B cell (primary cell): ENCODE results near the gene CDR2L. TPM values are rescaled to one million over a fixed set of nuclear protein-coding genes. Genes with fewer than 3 reads are reported as not detected.
A peak's percentile ranks its signal among the peaks of the same experiment; 100 is the strongest.

Source experiments
- ATAC-seq: fragments of 200-7000 bp; cut with Tn5 transposase; one replicate; pipeline ENCODE4 v1.10.0; 2021; ENCODE audit warnings: low read depth, mild to moderate bottlenecking, moderate number of reproducible peaks, moderate library complexity
- CTCF ChIA-PET: fragments of 350-600 bp; sonication (Branson Sonifier 250); formaldehyde crosslinking; loops from one replicate; lab custom pipeline; 2021; ENCODE audit warnings: antibody characterized with exemption, inconsistent platforms; lab: Charles Lee
- POLR2A ChIA-PET: fragments of 350-600 bp; sonication (Branson Sonifier 250); formaldehyde crosslinking; loops from one replicate; lab custom pipeline; 2021; ENCODE audit warnings: antibody characterized with exemption; lab: Charles Lee
- DNase-seq: peaks from one replicate; pipeline ENCODE4 v3.0.0; 2013
- H2AFZ ChIP-seq: 2 replicates; pipeline ENCODE4 v1.6.1; 2012; ENCODE audit warnings: mild to moderate bottlenecking, low read depth, low read length; ENCODE audit not compliant: insufficient read depth, poor library complexity, severe bottlenecking
- H3K27ac ChIP-seq, 2 donors: 1 replicate in 1 of 2; 2 replicates in 1 of 2; pipeline ENCODE4 v1.5.1; 2012 to 2013; ENCODE audit warnings: low read length in 2 of 2, mild to moderate bottlenecking in 2 of 2, moderate library complexity in 1 of 2
- H3K27me3 ChIP-seq, 4 experiments: fragments of 200-600 bp in 1 of 4; sonication (generic) in 1 of 4; replicated peaks in 1 of 4; 1 replicate in 2 of 4; 2 replicates in 2 of 4; pipeline versions ENCODE4 v1.6.1 to v1.7.0; 2013 to 2016; ENCODE audit warnings: low read length in 3 of 4, mild to moderate bottlenecking in 2 of 4, mixed read lengths in 1 of 4, moderate library complexity in 1 of 4; ENCODE audit not compliant: insufficient read depth in 4 of 4, control insufficient read depth in 3 of 4; ENCODE audit errors: control extremely low read depth in 1 of 4
- H3K36me3 ChIP-seq, 2 experiments: replicated peaks in 1 of 2; 1 replicate in 1 of 2; 2 replicates in 1 of 2; pipeline versions ENCODE4 v1.6.1 to v1.7.1; 2013; ENCODE audit warnings: low read length in 1 of 2; ENCODE audit not compliant: insufficient read depth in 2 of 2, control insufficient read depth in 1 of 2; ENCODE audit errors: control extremely low read depth in 1 of 2, extremely low read depth in 1 of 2
- H3K4me1 ChIP-seq, 2 donors: fragments of 200-600 bp in 1 of 2; sonication (generic) in 1 of 2; 1 replicate in 1 of 2; 2 replicates in 1 of 2; pipeline versions ENCODE4 v1.5.1 to v1.6.1; 2013 to 2017; ENCODE audit warnings: low read length in 2 of 2; ENCODE audit not compliant: control insufficient read depth in 2 of 2, insufficient read depth in 2 of 2
- H3K4me2 ChIP-seq: replicated peaks from 2 replicates; pipeline ENCODE3; 2012; ENCODE audit warnings: mild to moderate bottlenecking, low read depth, low read length; ENCODE audit not compliant: poor library complexity, severe bottlenecking
- H3K4me3 ChIP-seq, 5 experiments: fragments of 200-600 bp in 1 of 5; sonication (generic) in 1 of 5; 1 replicate in 3 of 5; 2 replicates in 2 of 5; pipeline versions ENCODE4 v1.5.1 to v1.7.0; 2011 to 2016; ENCODE audit warnings: low read length in 4 of 5, mild to moderate bottlenecking in 4 of 5, low read depth in 2 of 5, control low read depth in 1 of 5, moderate library complexity in 1 of 5; ENCODE audit not compliant: insufficient read depth in 1 of 5; ENCODE audit errors: control extremely low read depth in 1 of 5, extremely low read depth in 1 of 5
- H3K79me2 ChIP-seq: fragments of 200-600 bp; sonication (generic); one replicate; pipeline ENCODE4 v1.6.0; 2016; ENCODE audit warnings: low read length; ENCODE audit not compliant: control insufficient read depth, insufficient read depth
- H3K9ac ChIP-seq: fragments of 200-600 bp; sonication (generic); 2 replicates; pipeline ENCODE4 v1.6.1; 2017; ENCODE audit warnings: mild to moderate bottlenecking, low read length, moderate library complexity
- H3K9me3 ChIP-seq, 3 donors: one replicate each; pipeline versions ENCODE4 v1.6.1 to v1.7.1; 2013; ENCODE audit warnings: low read length in 2 of 3; ENCODE audit not compliant: control insufficient read depth in 2 of 3, insufficient read depth in 1 of 3; ENCODE audit errors: control extremely low read depth in 1 of 3
- H4K20me1 ChIP-seq: 2 replicates; pipeline ENCODE4 v1.6.0; 2012; ENCODE audit warnings: mild to moderate bottlenecking, low read length; ENCODE audit not compliant: insufficient read depth, control insufficient read depth, poor library complexity, severe bottlenecking
- H3K27ac Mint-ChIP-seq: one replicate; pipeline ENCODE4 v1.8.0; 2021; ENCODE audit warnings: mixed read lengths
- H3K27me3 Mint-ChIP-seq: one replicate; pipeline ENCODE4 v1.8.0; 2021; ENCODE audit warnings: mixed read lengths
- H3K4me1 Mint-ChIP-seq: one replicate; pipeline ENCODE4 v1.8.0; 2021; ENCODE audit warnings: mixed read lengths
- H3K4me3 Mint-ChIP-seq: one replicate; pipeline ENCODE4 v1.8.0; 2021; ENCODE audit warnings: mixed read lengths
- H3K9me3 Mint-ChIP-seq: one replicate; pipeline ENCODE4 v1.8.0; 2022; ENCODE audit warnings: mixed read lengths; ENCODE audit not compliant: insufficient read depth
- EZH2 ChIP-seq: IDR thresholded peaks from 2 replicates; pipeline ENCODE4 v1.6.1; 2012; ENCODE audit warnings: borderline replicate concordance, low read depth, mild to moderate bottlenecking, moderate library complexity, low read length; ENCODE audit not compliant: insufficient read depth, poor library complexity, severe bottlenecking
- WGBS: methylation state at CpG from one replicate; pipeline ENCODE4 v1.1.5; 2013; ENCODE audit warnings: missing lambda C conversion rate; ENCODE audit not compliant: insufficient coverage; 5-methylcytosine and 5-hydroxymethylcytosine counted together
- intact Hi-C: fragments of 100-400 bp; cut with micrococcal nuclease; formaldehyde crosslinking; loops from one replicate; pipeline ENCODE4 v1.10.0; 2022
- polyA plus RNA-seq: library from polyadenylated mRNA; depleted of rRNA; stranded (reverse); fragments of >200 nt; gene quantifications from 2 replicates; pipeline ENCODE4 v1.2.3, GENCODE V29; 2012
- total RNA-seq, 2 donors: library from RNA; stranded (reverse); fragments of 120-200 nt in 1 of 2; gene quantifications; 1 replicate in 1 of 2; 2 replicates in 1 of 2; pipeline versions ENCODE4 v1.2.3 to v1.2.4, GENCODE V29; 2013 to 2022
- TF ChIP-seq, protein P1 (sequence below): fragments of 200-600 bp; IDR thresholded peaks from one replicate; pipeline ENCODE4 v1.8.0; 2022; ENCODE audit warnings: antibody characterized with exemption, mild to moderate bottlenecking

CDR2L gene
- total and polyA plus RNA-seq, 2 donors (not counting 1 experiment from before 2014, with no cell fraction given), result 0.03 TPM; not detected in 1

DNA sequence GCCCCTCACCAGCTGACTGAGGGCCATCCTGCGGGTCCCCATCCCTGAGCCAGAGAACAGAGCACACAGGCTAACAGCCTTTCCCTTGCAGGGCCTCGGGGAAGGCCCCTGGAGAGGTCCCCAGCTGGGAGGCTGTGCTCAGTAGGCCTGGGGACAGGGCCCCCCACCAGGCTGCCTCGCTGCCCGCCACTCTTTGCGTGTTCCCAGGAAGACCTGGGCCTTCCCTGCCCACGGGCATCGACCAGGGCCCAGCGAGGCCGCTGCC lies 15.7 kb upstream of the CDR2L start:
- Histone ChIP-seq H3K27me3 (peaks cover 0 to 48% (median 12%) of the 10 kb centered on the region in 4 experiments), H3K9ac (no peak overlapping the region), H4K20me1 (no peaks in the 10 kb centered on the region), H3K9me3 (peaks cover 0 to 6% (median 0%) of the 10 kb centered on the region in 3 donors), H3K4me3 (peak overlapping the region in 1 of 5 experiments; percentile 66), H3K4me2 (peak overlapping the region; percentile 92), H2AFZ (peak overlapping the region; percentile 84), H3K36me3 (no peaks in the 10 kb centered on the region), H3K79me2 (no peaks in the 10 kb centered on the region), H3K27ac (no peak overlapping the region), H3K4me1 (peaks cover 13 to 16% of the 10 kb centered on the region in 2 donors)
- ATAC-seq (no peak), DNase-seq (no peak)
- intact Hi-C loops, result loop anchor here (1.0 kb wide), 2 partner anchors 16 to 41 kb away; partner anchors contain the start of genes CDR2L and MRPL58
- Mint-ChIP-seq H3K9me3 (no peaks in the 10 kb centered on the region), H3K4me3 (peak overlapping the region; percentile 71), H3K27ac (no peak overlapping the region), H3K4me1 (peaks cover 9% of the 10 kb centered on the region), H3K27me3 (peaks cover 24% of the 10 kb centered on the region)
- POLR2A ChIA-PET, result interaction anchor here (0.6 to 0.9 kb wide), 3 partner anchors 40 to 923 kb away, joined by 3 to 4 read pairs (median 3); no protein-coding TSS in a partner anchor
- no peak for TF ChIP-seq EZH2
- TF ChIP-seq, protein P1, sequence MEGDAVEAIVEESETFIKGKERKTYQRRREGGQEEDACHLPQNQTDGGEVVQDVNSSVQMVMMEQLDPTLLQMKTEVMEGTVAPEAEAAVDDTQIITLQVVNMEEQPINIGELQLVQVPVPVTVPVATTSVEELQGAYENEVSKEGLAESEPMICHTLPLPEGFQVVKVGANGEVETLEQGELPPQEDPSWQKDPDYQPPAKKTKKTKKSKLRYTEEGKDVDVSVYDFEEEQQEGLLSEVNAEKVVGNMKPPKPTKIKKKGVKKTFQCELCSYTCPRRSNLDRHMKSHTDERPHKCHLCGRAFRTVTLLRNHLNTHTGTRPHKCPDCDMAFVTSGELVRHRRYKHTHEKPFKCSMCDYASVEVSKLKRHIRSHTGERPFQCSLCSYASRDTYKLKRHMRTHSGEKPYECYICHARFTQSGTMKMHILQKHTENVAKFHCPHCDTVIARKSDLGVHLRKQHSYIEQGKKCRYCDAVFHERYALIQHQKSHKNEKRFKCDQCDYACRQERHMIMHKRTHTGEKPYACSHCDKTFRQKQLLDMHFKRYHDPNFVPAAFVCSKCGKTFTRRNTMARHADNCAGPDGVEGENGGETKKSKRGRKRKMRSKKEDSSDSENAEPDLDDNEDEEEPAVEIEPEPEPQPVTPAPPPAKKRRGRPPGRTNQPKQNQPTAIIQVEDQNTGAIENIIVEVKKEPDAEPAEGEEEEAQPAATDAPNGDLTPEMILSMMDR, result no peak
- CTCF ChIA-PET, result interaction anchor here (1.0 to 7.7 kb wide), 6 partner anchors 10 to 229 kb away, joined by 3 to 67 read pairs (median 11); partner anchors contain the start of gene MRPL58
- WGBS, result 41% methylated on average over 9 of the region's 9 CpGs
